Trophoblast cell (in vitro differentiated cells and primary cell): ENCODE results near the gene DCTN2.
A peak's percentile ranks its signal among the peaks of the same experiment; 100 is the strongest.

Experiments used
- DNase-seq, 2 donors: peaks; one replicate each; pipeline ENCODE4 v3.0.0-alpha.2; 2016
- H2AFZ ChIP-seq: 2 replicates; pipeline ENCODE4 v1.6.1; 2013; ENCODE audit warnings: low read length, moderate library complexity, mild to moderate bottlenecking; ENCODE audit not compliant: insufficient read depth, poor library complexity
- H2AK5ac ChIP-seq: 2 replicates; pipeline ENCODE4 v1.6.1; 2013; ENCODE audit warnings: mild to moderate bottlenecking, low read length
- H2BK120ac ChIP-seq: 2 replicates; pipeline ENCODE4 v1.6.1; 2013; ENCODE audit warnings: low read length, mild to moderate bottlenecking, moderate library complexity; ENCODE audit not compliant: insufficient read depth, poor library complexity
- H2BK12ac ChIP-seq: 2 replicates; pipeline ENCODE4 v1.6.1; 2013; ENCODE audit warnings: mild to moderate bottlenecking, low read length, moderate library complexity
- H2BK5ac ChIP-seq: 2 replicates; pipeline ENCODE4 v1.6.1; 2013; ENCODE audit warnings: low read length, low read depth, moderate library complexity, mild to moderate bottlenecking; ENCODE audit not compliant: poor library complexity
- H3K14ac ChIP-seq: 2 replicates; pipeline ENCODE4 v1.6.1; 2013; ENCODE audit warnings: mild to moderate bottlenecking, low read length
- H3K18ac ChIP-seq: 2 replicates; pipeline ENCODE4 v1.6.1; 2013; ENCODE audit warnings: mild to moderate bottlenecking, low read length
- H3K23ac ChIP-seq: 2 replicates; pipeline ENCODE4 v1.6.1; 2013; ENCODE audit warnings: low read length
- H3K27ac ChIP-seq: 2 replicates; pipeline ENCODE4 v1.5.1; 2013; ENCODE audit warnings: low read depth, mild to moderate bottlenecking, inconsistent platforms, low read length, moderate library complexity
- H3K27me3 ChIP-seq: 2 replicates; pipeline ENCODE4 v1.6.1; 2013; ENCODE audit warnings: inconsistent platforms, mild to moderate bottlenecking, low read length, moderate library complexity; ENCODE audit not compliant: insufficient read depth
- H3K36me3 ChIP-seq, 2 experiments: 1 replicate in 1 of 2; 2 replicates in 1 of 2; pipeline ENCODE4 v1.6.1; 2013; ENCODE audit warnings: low read length in 2 of 2, mild to moderate bottlenecking in 2 of 2, moderate library complexity in 1 of 2; ENCODE audit not compliant: insufficient read depth in 2 of 2, control insufficient read depth in 1 of 2
- H3K4ac ChIP-seq: 2 replicates; pipeline ENCODE4 v1.6.1; 2013; ENCODE audit warnings: low read depth, mild to moderate bottlenecking, low read length, moderate library complexity
- H3K4me1 ChIP-seq, 2 experiments: 1 replicate in 1 of 2; 2 replicates in 1 of 2; pipeline ENCODE4 v1.6.1; 2013; ENCODE audit warnings: low read length in 2 of 2, mild to moderate bottlenecking in 2 of 2, moderate library complexity in 1 of 2; ENCODE audit not compliant: insufficient read depth in 2 of 2, control insufficient read depth in 1 of 2
- H3K4me2 ChIP-seq: 2 replicates; pipeline ENCODE4 v1.6.1; 2013; ENCODE audit warnings: inconsistent platforms, mild to moderate bottlenecking, low read length, moderate library complexity
- H3K4me3 ChIP-seq: 2 replicates; pipeline ENCODE4 v1.5.1; 2013; ENCODE audit warnings: mild to moderate bottlenecking, low read depth, low read length, inconsistent platforms
- H3K79me1 ChIP-seq: one replicate; pipeline ENCODE4 v1.6.1; 2013; ENCODE audit warnings: low read length
- H3K79me2 ChIP-seq: 2 replicates; pipeline ENCODE4 v1.6.1; 2013; ENCODE audit warnings: low read length, mild to moderate bottlenecking; ENCODE audit not compliant: control insufficient read depth, insufficient read depth, poor library complexity
- H3K9ac ChIP-seq: 2 replicates; pipeline ENCODE4 v1.6.1; 2013; ENCODE audit warnings: mild to moderate bottlenecking, low read length
- H3K9me3 ChIP-seq: 2 replicates; pipeline ENCODE4 v1.6.1; 2013; ENCODE audit warnings: low read depth, mild to moderate bottlenecking, control low read depth, inconsistent platforms, low read length; ENCODE audit not compliant: insufficient read depth
- H4K12ac ChIP-seq: 2 replicates; pipeline ENCODE4 v1.6.1; 2013; ENCODE audit warnings: low read depth, mild to moderate bottlenecking, low read length, moderate library complexity
- H4K8ac ChIP-seq: 2 replicates; pipeline ENCODE4 v1.6.1; 2013; ENCODE audit warnings: low read depth, mild to moderate bottlenecking, low read length, moderate library complexity
- H4K91ac ChIP-seq: one replicate; pipeline ENCODE4 v1.6.1; 2013; ENCODE audit warnings: low read depth, mild to moderate bottlenecking, low read length, moderate library complexity
- WGBS: extraction: QIAGEN DNeasy Blood & Tissue Kit; methylation state at CpG from one replicate; pipeline ENCODE4 v1.1.7; 2013; ENCODE audit warnings: missing lambda C conversion rate; ENCODE audit not compliant: insufficient read length, insufficient coverage; ENCODE audit errors: extremely low coverage; 5-methylcytosine and 5-hydroxymethylcytosine counted together

The DCTN2 gene

GRCh38 chr12:57522887-57523705, 23.9 kb downstream of the DCTN2 start:
- peaks cover 36 to 45% of the 10 kb centered on the region in 2 experiments for H3K36me3 ChIP-seq

GRCh38 chr12:57522011-57522886, 24.7 kb downstream of the DCTN2 start, which contains the start of gene MBD6:
TSS of gene MBD6 (plus strand) at chr12:57522824. CDS start at chr12:57524304, 1,480 bp downstream.
- Histone ChIP-seq H3K79me2 (peaks cover 23% of the 10 kb centered on the region), H3K4ac (peak within 1 kb of the TSS; percentile 80)

More at GRCh38 chr12:57522887-57523705, 23.9 kb downstream of the DCTN2 start:
- peak overlapping the region; percentile 76 for H2BK120ac ChIP-seq
- H2AK5ac ChIP-seq, result peak overlapping the region; percentile 19
- peak overlapping the region; percentile 80 for H3K4ac ChIP-seq
- H3K9me3 ChIP-seq, result no peaks in the 10 kb centered on the region
- peaks cover 23% of the 10 kb centered on the region for H3K79me2 ChIP-seq
- H2BK5ac ChIP-seq, result peak overlapping the region; percentile 85
- H4K91ac ChIP-seq, result peak overlapping the region; percentile 91
- H3K27me3 ChIP-seq, result no peaks in the 10 kb centered on the region
- H2AFZ ChIP-seq, result peak overlapping the region; percentile 69
- peak overlapping the region; percentile 61 for H4K12ac ChIP-seq
- peak overlapping the region; percentile 67 for H3K9ac ChIP-seq
- H3K4me2 ChIP-seq, result peak overlapping the region; percentile 84
- WGBS, result no CpG with 5 or more reads among the region's 38 CpGs
- peak overlapping the region; percentile 85 for H3K4me3 ChIP-seq
- peaks cover 33% of the 10 kb centered on the region for H3K79me1 ChIP-seq
- peak overlapping the region; percentile 68 for H3K14ac ChIP-seq
- peak overlapping the region; percentile 98 for H3K27ac ChIP-seq
- peak overlapping the region; percentile 80 for H4K8ac ChIP-seq
- peak in 1 of 2 donors; percentile 32 for DNase-seq
- no peak overlapping the region for H3K23ac ChIP-seq
- peaks cover 22 to 30% of the 10 kb centered on the region in 2 experiments for H3K4me1 ChIP-seq
- peak overlapping the region; percentile 12 for H2BK12ac ChIP-seq
- H3K18ac ChIP-seq, result peak overlapping the region; percentile 67

DNA sequence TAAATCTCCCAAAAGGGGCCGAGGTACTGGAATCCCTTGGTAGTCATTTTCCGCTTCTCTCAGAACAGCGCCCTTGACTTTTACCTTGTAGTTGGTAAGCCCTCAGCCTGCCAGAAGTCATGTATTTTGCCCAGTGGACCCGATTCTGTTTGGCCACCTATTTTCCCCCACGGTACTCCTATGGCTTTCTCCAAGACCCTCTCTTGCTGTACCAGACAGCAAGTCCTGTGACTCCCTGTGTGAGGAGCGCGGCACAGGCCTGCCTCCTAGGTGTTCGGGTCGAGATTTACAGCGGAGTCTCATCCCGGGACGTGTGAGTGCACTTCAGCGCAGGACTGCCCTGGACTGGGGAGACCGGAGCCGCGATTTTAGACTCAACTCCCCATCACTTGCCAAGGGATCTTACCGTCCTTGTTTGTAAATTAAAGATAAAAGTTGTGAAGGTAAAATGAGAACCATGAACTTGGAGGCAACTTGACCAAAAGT, 25.4 kb downstream of the DCTN2 start:
- H2AFZ ChIP-seq, result no peak overlapping the region
- no CpG with 5 or more reads among the region's 17 CpGs for WGBS
- H3K18ac ChIP-seq, result no peak overlapping the region
- H3K14ac ChIP-seq, result peak overlapping the region; percentile 4
- H3K79me1 ChIP-seq, result peaks cover 33% of the 10 kb centered on the region
- peak overlapping the region; percentile 19 for H2BK5ac ChIP-seq
- no peak overlapping the region for H2AK5ac ChIP-seq
- H3K27ac ChIP-seq, result peak overlapping the region; percentile 98
- H3K27me3 ChIP-seq, result no peaks in the 10 kb centered on the region
- peak overlapping the region; percentile 84 for H3K4me2 ChIP-seq
- H3K79me2 ChIP-seq, result peaks cover 23% of the 10 kb centered on the region
- peaks cover 22 to 31% of the 10 kb centered on the region in 2 experiments for H3K4me1 ChIP-seq
- no peaks in the 10 kb centered on the region for H3K9me3 ChIP-seq
- no peak for DNase-seq
- H4K8ac ChIP-seq, result peak overlapping the region; percentile 35
- H3K36me3 ChIP-seq, result peaks cover 31 to 41% of the 10 kb centered on the region in 2 experiments
- peak overlapping the region; percentile 32 for H4K91ac ChIP-seq
- no peak overlapping the region for H3K23ac ChIP-seq
- peak overlapping the region; percentile 5 for H2BK12ac ChIP-seq
- peak overlapping the region; percentile 39 for H2BK120ac ChIP-seq
- no peak overlapping the region for H3K4ac ChIP-seq
- H3K9ac ChIP-seq, result no peak overlapping the region
- peak overlapping the region; percentile 12 for H4K12ac ChIP-seq
- no peak overlapping the region for H3K4me3 ChIP-seq

More at GRCh38 chr12:57522011-57522886, 24.7 kb downstream of the DCTN2 start, which contains the start of gene MBD6:
- H3K27me3 ChIP-seq, result no peaks in the 10 kb centered on the region
- peak within 1 kb of the TSS; percentile 79 for H4K12ac ChIP-seq
- peaks cover 33% of the 10 kb centered on the region for H3K79me1 ChIP-seq
- peaks cover 31 to 41% of the 10 kb centered on the region in 2 experiments for H3K36me3 ChIP-seq
- no peaks in the 10 kb centered on the region for H3K9me3 ChIP-seq
- peak within 1 kb of the TSS; percentile 92 for H2BK12ac ChIP-seq
- WGBS, result no CpG with 5 or more reads among the region's 57 CpGs
- H3K23ac ChIP-seq, result no peak within 1 kb of the TSS
- DNase-seq, result peak; percentile 88 to 91
- peak within 1 kb of the TSS; percentile 91 for H4K91ac ChIP-seq
- peak within 1 kb of the TSS; percentile 60 for H2AK5ac ChIP-seq
- peak within 1 kb of the TSS; percentile 98 for H3K27ac ChIP-seq
- H3K14ac ChIP-seq, result peak within 1 kb of the TSS; percentile 87
- peak within 1 kb of the TSS; percentile 80 for H4K8ac ChIP-seq
- H2BK5ac ChIP-seq, result peak within 1 kb of the TSS; percentile 85
- H3K4me1 ChIP-seq, result peaks cover 22 to 30% of the 10 kb centered on the region in 2 experiments
- H3K4me2 ChIP-seq, result peak within 1 kb of the TSS; percentile 84
- peak within 1 kb of the TSS; percentile 85 for H3K4me3 ChIP-seq
- H2BK120ac ChIP-seq, result peak within 1 kb of the TSS; percentile 76
- H2AFZ ChIP-seq, result peak within 1 kb of the TSS; percentile 69
- H3K18ac ChIP-seq, result peak within 1 kb of the TSS; percentile 80
- H3K9ac ChIP-seq, result peak within 1 kb of the TSS; percentile 67
